Astrocyte (in vitro differentiated cells and primary cell): ENCODE results near the gene EP400. TPM values are rescaled to one million over a fixed set of nuclear protein-coding genes. Genes with fewer than 3 reads are reported as not detected.

ENCODE experiments used
- DNase-seq: peaks from one replicate; pipeline ENCODE4 v3.0.0-alpha.2; 2010; ENCODE audit warnings: low read depth
- FAIRE-seq: peaks from 2 replicates; lab custom pipeline; 2011; peaks lifted over from hg19 to GRCh38; lab: Jason Lieb, UNC
- H2AFZ ChIP-seq: 2 replicates; pipeline ENCODE4 v1.6.0; 2012; ENCODE audit warnings: low read depth, low read length, inconsistent platforms
- H3K27ac ChIP-seq: 2 replicates; pipeline ENCODE4 v1.5.1; 2011; ENCODE audit warnings: low read depth, low read length, inconsistent platforms
- H3K27me3 ChIP-seq: 2 replicates; pipeline ENCODE4 v1.6.0; 2011; ENCODE audit warnings: low read length, inconsistent platforms; ENCODE audit not compliant: insufficient read depth
- H3K36me3 ChIP-seq: 2 replicates; pipeline ENCODE4 v1.5.1; 2011; ENCODE audit warnings: low read length, inconsistent platforms; ENCODE audit not compliant: insufficient read depth
- H3K4me1 ChIP-seq: 2 replicates; pipeline ENCODE4 v1.5.1; 2011; ENCODE audit warnings: low read length, inconsistent platforms; ENCODE audit not compliant: insufficient read depth
- H3K4me2 ChIP-seq: 2 replicates; pipeline ENCODE4 v1.6.0; 2012; ENCODE audit warnings: low read length, inconsistent platforms
- H3K4me3 ChIP-seq: 2 replicates; pipeline ENCODE4 v1.5.1; 2011; ENCODE audit warnings: low read depth, mild to moderate bottlenecking, low read length, inconsistent platforms; ENCODE audit not compliant: insufficient read depth
- H3K79me2 ChIP-seq: 2 replicates; pipeline ENCODE4 v1.6.0; 2012; ENCODE audit warnings: mild to moderate bottlenecking, low read length, inconsistent platforms; ENCODE audit not compliant: insufficient read depth
- H3K9ac ChIP-seq: 2 replicates; pipeline ENCODE4 v1.6.0; 2012; ENCODE audit warnings: mild to moderate bottlenecking, low read length, inconsistent platforms
- H3K9me3 ChIP-seq: 2 replicates; pipeline ENCODE4 v1.5.1; 2012; ENCODE audit warnings: low read depth, mild to moderate bottlenecking, low read length, inconsistent platforms; ENCODE audit not compliant: insufficient read depth
- H4K20me1 ChIP-seq: 2 replicates; pipeline ENCODE4 v1.6.0; 2012; ENCODE audit warnings: low read length, inconsistent platforms; ENCODE audit not compliant: insufficient read depth
- H3K27ac Mint-ChIP-seq: one replicate; pipeline ENCODE4 v1.8.0; 2021; ENCODE audit warnings: mild to moderate bottlenecking, mixed read lengths; ENCODE audit not compliant: unreplicated experiment
- H3K27me3 Mint-ChIP-seq: one replicate; pipeline ENCODE4 v1.8.0; 2021; ENCODE audit warnings: low read depth, mixed read lengths; ENCODE audit not compliant: unreplicated experiment
- H3K36me3 Mint-ChIP-seq: one replicate; pipeline ENCODE4 v1.8.0; 2021; ENCODE audit warnings: low read depth, mixed read lengths; ENCODE audit not compliant: unreplicated experiment
- H3K4me1 Mint-ChIP-seq: one replicate; pipeline ENCODE4 v1.8.0; 2021; ENCODE audit warnings: low read depth, mixed read lengths; ENCODE audit not compliant: unreplicated experiment
- H3K4me3 Mint-ChIP-seq: one replicate; pipeline ENCODE4 v1.8.0; 2021; ENCODE audit warnings: mild to moderate bottlenecking, moderate library complexity, mixed read lengths; ENCODE audit not compliant: unreplicated experiment
- H3K9me3 Mint-ChIP-seq: one replicate; pipeline ENCODE4 v1.8.0; 2021; ENCODE audit warnings: mild to moderate bottlenecking, mixed read lengths; ENCODE audit not compliant: unreplicated experiment
- EZH2 ChIP-seq: IDR thresholded peaks from 2 replicates; pipeline ENCODE4 v1.6.1; 2012; ENCODE audit warnings: mild to moderate bottlenecking, low read length, inconsistent platforms; ENCODE audit not compliant: insufficient read depth
- total RNA-seq: library from RNA; stranded (reverse); gene quantifications from 2 replicates; pipeline ENCODE4 v1.2.1, GENCODE V29; 2021
- TF ChIP-seq, protein P1 (sequence below): IDR thresholded peaks from 2 replicates; pipeline ENCODE4 v1.5.1; 2011; ENCODE audit warnings: low read depth, mild to moderate bottlenecking, inconsistent platforms, low read length, moderate library complexity; ENCODE audit not compliant: insufficient read depth

The EP400 gene
- total RNA-seq, 1 donor from 2014 or later, result 39.8 TPM

DNA sequence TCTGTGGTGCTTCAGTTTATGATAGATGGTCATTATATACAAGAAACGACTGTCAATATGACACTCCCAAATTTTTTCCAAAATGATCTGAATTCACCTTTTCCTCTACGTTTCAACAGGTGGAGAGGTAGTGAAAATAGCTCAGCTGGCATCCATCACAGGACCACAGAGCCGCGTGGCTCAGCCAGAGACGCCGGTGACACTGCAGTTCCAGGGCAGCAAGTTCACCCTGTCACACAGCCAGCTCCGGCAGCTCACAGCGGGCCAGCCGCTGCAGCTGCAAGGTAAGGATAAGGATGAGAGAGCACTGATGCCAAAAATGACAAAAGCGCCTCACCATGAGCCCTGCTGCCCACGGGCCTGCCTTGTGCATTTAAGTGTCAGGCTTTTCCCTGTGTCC is 73.9 kb downstream of the EP400 start:
- H3K9me3 Mint-ChIP-seq, result no peaks in the 10 kb centered on the region
- H3K79me2 ChIP-seq, result no peaks in the 10 kb centered on the region
- TF ChIP-seq, protein P1, sequence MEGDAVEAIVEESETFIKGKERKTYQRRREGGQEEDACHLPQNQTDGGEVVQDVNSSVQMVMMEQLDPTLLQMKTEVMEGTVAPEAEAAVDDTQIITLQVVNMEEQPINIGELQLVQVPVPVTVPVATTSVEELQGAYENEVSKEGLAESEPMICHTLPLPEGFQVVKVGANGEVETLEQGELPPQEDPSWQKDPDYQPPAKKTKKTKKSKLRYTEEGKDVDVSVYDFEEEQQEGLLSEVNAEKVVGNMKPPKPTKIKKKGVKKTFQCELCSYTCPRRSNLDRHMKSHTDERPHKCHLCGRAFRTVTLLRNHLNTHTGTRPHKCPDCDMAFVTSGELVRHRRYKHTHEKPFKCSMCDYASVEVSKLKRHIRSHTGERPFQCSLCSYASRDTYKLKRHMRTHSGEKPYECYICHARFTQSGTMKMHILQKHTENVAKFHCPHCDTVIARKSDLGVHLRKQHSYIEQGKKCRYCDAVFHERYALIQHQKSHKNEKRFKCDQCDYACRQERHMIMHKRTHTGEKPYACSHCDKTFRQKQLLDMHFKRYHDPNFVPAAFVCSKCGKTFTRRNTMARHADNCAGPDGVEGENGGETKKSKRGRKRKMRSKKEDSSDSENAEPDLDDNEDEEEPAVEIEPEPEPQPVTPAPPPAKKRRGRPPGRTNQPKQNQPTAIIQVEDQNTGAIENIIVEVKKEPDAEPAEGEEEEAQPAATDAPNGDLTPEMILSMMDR, result no peak
- TF ChIP-seq EZH2, result no peak
- no peak overlapping the region for H3K4me2 ChIP-seq
- H3K36me3 ChIP-seq, result peaks cover 61% of the 10 kb centered on the region
- peaks cover 11% of the 10 kb centered on the region for H4K20me1 ChIP-seq
- H3K27ac Mint-ChIP-seq, result no peak overlapping the region
- no peak overlapping the region for H3K27ac ChIP-seq
- no peaks in the 10 kb centered on the region for H3K27me3 Mint-ChIP-seq
- no peaks in the 10 kb centered on the region for H3K4me1 Mint-ChIP-seq
- peaks cover 22% of the 10 kb centered on the region for H3K36me3 Mint-ChIP-seq
- H3K4me3 ChIP-seq, result no peak overlapping the region
- no peak overlapping the region for H3K4me3 Mint-ChIP-seq
- FAIRE-seq, result no peak
- no peak overlapping the region for H2AFZ ChIP-seq
- no peaks in the 10 kb centered on the region for H3K27me3 ChIP-seq
- H3K4me1 ChIP-seq, result no peaks in the 10 kb centered on the region
- no peaks in the 10 kb centered on the region for H3K9me3 ChIP-seq
- H3K9ac ChIP-seq, result no peak overlapping the region
- DNase-seq, result no peak

DNA sequence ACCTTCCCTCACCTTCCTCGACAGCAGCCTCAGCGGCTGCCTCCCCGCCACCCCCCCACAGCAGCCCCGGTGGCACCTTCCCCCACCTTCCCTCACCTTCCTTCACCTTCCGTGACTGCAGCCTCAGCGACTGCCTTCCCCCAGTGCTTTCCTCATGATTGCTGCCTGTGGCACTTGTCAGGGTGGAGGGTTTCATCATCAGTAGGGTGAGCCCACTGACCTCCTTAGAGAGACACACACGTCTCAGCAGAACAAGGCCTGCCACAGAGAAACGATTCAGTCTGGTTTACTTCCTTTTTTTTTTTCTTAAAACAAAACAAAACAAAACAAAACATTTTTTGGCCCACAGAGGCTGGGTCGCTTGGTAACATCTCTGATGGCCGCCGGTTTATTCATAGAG is 75.0 kb downstream of the EP400 start:
- no peaks in the 10 kb centered on the region for H3K9me3 Mint-ChIP-seq
- Histone ChIP-seq H3K27me3 (no peaks in the 10 kb centered on the region), H4K20me1 (peaks cover 15% of the 10 kb centered on the region), H3K4me3 (no peak overlapping the region), H3K79me2 (no peaks in the 10 kb centered on the region), H3K9ac (no peak overlapping the region), H3K27ac (no peak overlapping the region), H2AFZ (no peak overlapping the region), H3K36me3 (peaks cover 55% of the 10 kb centered on the region), H3K4me1 (peaks cover 2% of the 10 kb centered on the region), H3K9me3 (no peaks in the 10 kb centered on the region), H3K4me2 (no peak overlapping the region)
- H3K4me1 Mint-ChIP-seq, result no peaks in the 10 kb centered on the region
- no peaks in the 10 kb centered on the region for H3K27me3 Mint-ChIP-seq
- TF ChIP-seq, protein P1, result no peak
- no peak for TF ChIP-seq EZH2
- no peak for FAIRE-seq
- DNase-seq, result no peak
- H3K27ac Mint-ChIP-seq, result no peak overlapping the region
- H3K36me3 Mint-ChIP-seq, result peaks cover 23% of the 10 kb centered on the region
- no peak overlapping the region for H3K4me3 Mint-ChIP-seq

DNA sequence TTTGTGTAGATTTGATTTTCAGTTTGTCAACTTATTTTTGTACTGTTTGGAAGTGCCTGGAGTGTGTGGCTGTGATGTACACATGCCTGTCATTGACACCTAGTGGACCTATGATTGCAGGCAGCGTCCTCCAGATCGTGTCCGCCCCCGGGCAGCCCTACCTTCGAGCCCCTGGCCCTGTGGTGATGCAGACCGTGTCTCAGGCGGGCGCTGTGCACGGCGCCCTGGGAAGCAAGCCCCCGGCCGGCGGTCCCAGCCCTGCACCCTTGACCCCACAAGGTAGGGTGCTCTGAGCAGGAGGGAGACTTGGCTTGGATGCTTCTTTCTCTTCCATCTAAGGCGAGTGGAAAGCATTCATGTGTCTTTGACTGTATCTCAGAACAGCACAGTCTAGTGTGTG is 75.8 kb downstream of the EP400 start:
- no peak for DNase-seq
- H3K4me3 Mint-ChIP-seq, result no peak overlapping the region
- H3K36me3 ChIP-seq, result peaks cover 50% of the 10 kb centered on the region
- peaks cover 21% of the 10 kb centered on the region for H3K36me3 Mint-ChIP-seq
- H3K27ac Mint-ChIP-seq, result no peak overlapping the region
- no peaks in the 10 kb centered on the region for H3K27me3 Mint-ChIP-seq
- TF ChIP-seq, protein P1, result no peak
- TF ChIP-seq EZH2, result no peak
- no peaks in the 10 kb centered on the region for H3K27me3 ChIP-seq
- no peak for FAIRE-seq
- H3K9me3 ChIP-seq, result no peaks in the 10 kb centered on the region
- H3K9ac ChIP-seq, result no peak overlapping the region
- no peaks in the 10 kb centered on the region for H3K9me3 Mint-ChIP-seq
- H3K79me2 ChIP-seq, result no peaks in the 10 kb centered on the region
- H4K20me1 ChIP-seq, result peaks cover 22% of the 10 kb centered on the region
- no peak overlapping the region for H2AFZ ChIP-seq
- H3K4me2 ChIP-seq, result no peak overlapping the region
- no peak overlapping the region for H3K27ac ChIP-seq
- H3K4me1 ChIP-seq, result peaks cover 7% of the 10 kb centered on the region
- no peak overlapping the region for H3K4me3 ChIP-seq
- no peaks in the 10 kb centered on the region for H3K4me1 Mint-ChIP-seq
